MG63 (cell line): ENCODE results near the gene SNX32. TPM values are rescaled to one million over a fixed set of nuclear protein-coding genes. Genes with fewer than 3 reads are reported as not detected.
"Not testable (repeated sequence)": the region's sequence is repeated elsewhere in the genome, so short reads cannot be mapped to it uniquely, and the experiment has no call there.

Source experiments
- DNase-seq: peaks from one replicate; pipeline ENCODE4 v3.0.0-alpha.2; 2020
- H3K27me3 ChIP-seq: fragments of 250-450 bp; sonication (Bioruptor Pico); 2 replicates; pipeline ENCODE4 v1.5.1; 2020; ENCODE audit warnings: mild to moderate bottlenecking, moderate library complexity
- H3K36me3 ChIP-seq: fragments of 250-450 bp; sonication (Bioruptor Pico); 2 replicates; pipeline ENCODE4 v1.5.1; 2020; ENCODE audit warnings: mild to moderate bottlenecking, moderate library complexity
- H3K4me3 ChIP-seq: fragments of 250-450 bp; sonication (Bioruptor Pico); 2 replicates; pipeline ENCODE4 v1.5.1; 2020; ENCODE audit warnings: mild to moderate bottlenecking, moderate library complexity
- H3K9me3 ChIP-seq: fragments of 250-450 bp; sonication (Bioruptor Pico); 2 replicates; pipeline ENCODE4 v1.5.1; 2020; ENCODE audit warnings: mild to moderate bottlenecking, moderate library complexity
- total RNA-seq: library from RNA; depleted of rRNA; stranded (reverse); fragments of >200 nt; shearing (Covaris generic); gene quantifications from 2 replicates; pipeline ENCODE4 v1.2.3, GENCODE V29; 2014; ENCODE audit warnings: low replicate concordance

Gene SNX32
- total RNA-seq, 1 experiment from 2014 or later = 0.43 TPM

- no peak for DNase-seq
- Histone ChIP-seq H3K4me3 (no peak overlapping the region), H3K27me3 (peaks cover 3% of the 10 kb centered on the region; the same call in 1 of the 2 replicates), H3K9me3 (no peaks in the 10 kb centered on the region), H3K36me3 (no peaks in the 10 kb centered on the region)
Measured at GRCh38 chr11:65814131-65814985, 19.4 kb upstream of the SNX32 start.

GRCh38 chr11:65814986-65815565, 18.7 kb upstream of the SNX32 start:
- H3K9me3 ChIP-seq = no peaks in the 10 kb centered on the region
- H3K36me3 ChIP-seq = no peaks in the 10 kb centered on the region
- DNase-seq = no peak
- no peaks in the 10 kb centered on the region for H3K27me3 ChIP-seq
- no peak overlapping the region for H3K4me3 ChIP-seq

- Histone ChIP-seq H3K4me3 (no peak overlapping the region), H3K36me3 (no peaks in the 10 kb centered on the region), H3K27me3 (no peaks in the 10 kb centered on the region), H3K9me3 (no peaks in the 10 kb centered on the region)
- DNase-seq = no peak
Measured at GRCh38 chr11:65816696-65817095, 17.1 kb upstream of the SNX32 start.

GRCh38 chr11:65817312-65817834, 16.4 kb upstream of the SNX32 start:
- no peaks in the 10 kb centered on the region for H3K9me3 ChIP-seq
- no peaks in the 10 kb centered on the region for H3K36me3 ChIP-seq
- DNase-seq = no peak
- H3K27me3 ChIP-seq = no peaks in the 10 kb centered on the region
- peak overlapping the region; percentile 50 for H3K4me3 ChIP-seq

- peak; percentile 81 for DNase-seq
- Histone ChIP-seq H3K27me3 (no peaks in the 10 kb centered on the region), H3K36me3 (no peaks in the 10 kb centered on the region), H3K4me3 (peak overlapping the region; percentile 50), H3K9me3 (no peaks in the 10 kb centered on the region)
Measured at GRCh38 chr11:65817835-65818680, 15.7 kb upstream of the SNX32 start.

GRCh38 chr11:65821107-65821506, 12.7 kb upstream of the SNX32 start:
- Histone ChIP-seq H3K36me3 (no peaks in the 10 kb centered on the region), H3K27me3 (no peaks in the 10 kb centered on the region), H3K4me3 (no peak overlapping the region), H3K9me3 (no peaks in the 10 kb centered on the region)
- no peak for DNase-seq

GRCh38 chr11:65822776-65823528, 10.8 kb upstream of the SNX32 start:
- Histone ChIP-seq H3K36me3 (no peaks in the 10 kb centered on the region), H3K27me3 (no peaks in the 10 kb centered on the region), H3K4me3 (no peak overlapping the region), H3K9me3 (no peaks in the 10 kb centered on the region)
- no peak for DNase-seq

- Histone ChIP-seq H3K27me3 (peaks cover 4% of the 10 kb centered on the region; the same call in 1 of the 2 replicates), H3K4me3 (no peak overlapping the region), H3K9me3 (no peaks in the 10 kb centered on the region), H3K36me3 (no peaks in the 10 kb centered on the region)
- no peak for DNase-seq
Measured at GRCh38 chr11:65826984-65827735, 6.6 kb upstream of the SNX32 start.

GRCh38 chr11:65829459-65829858, 4.3 kb upstream of the SNX32 start:
- peaks cover 16% of the 10 kb centered on the region for H3K27me3 ChIP-seq
- DNase-seq = no peak
- no peaks in the 10 kb centered on the region for H3K36me3 ChIP-seq
- H3K4me3 ChIP-seq = no peak overlapping the region
- H3K9me3 ChIP-seq = no peaks in the 10 kb centered on the region

GRCh38 chr11:65832231-65832630, 1.5 kb upstream of the SNX32 start:
- H3K36me3 ChIP-seq, DNase-seq, H3K9me3 ChIP-seq, H3K4me3 ChIP-seq: not testable (repeated sequence)
- peaks cover 17% of the 10 kb centered on the region for H3K27me3 ChIP-seq

- Histone ChIP-seq H3K27me3 (peaks cover 17% of the 10 kb centered on the region), H3K36me3 (no peaks in the 10 kb centered on the region), H3K9me3 (no peaks in the 10 kb centered on the region), H3K4me3 (peak overlapping the region; percentile 45)
- DNase-seq = no peak
Measured at GRCh38 chr11:65834202-65834601, 439 bp downstream of the SNX32 start.

- no peaks in the 10 kb centered on the region for H3K9me3 ChIP-seq
- no peaks in the 10 kb centered on the region for H3K27me3 ChIP-seq
- no peaks in the 10 kb centered on the region for H3K36me3 ChIP-seq
- DNase-seq = no peak
- no peak overlapping the region for H3K4me3 ChIP-seq
Measured at GRCh38 chr11:65842144-65842543, 8.4 kb downstream of the SNX32 start.

- DNase-seq = no peak
- Histone ChIP-seq H3K4me3 (no peak overlapping the region), H3K36me3 (no peaks in the 10 kb centered on the region), H3K27me3 (no peaks in the 10 kb centered on the region), H3K9me3 (no peaks in the 10 kb centered on the region)
Measured at GRCh38 chr11:65843811-65844210, 10.0 kb downstream of the SNX32 start.

- no peak for DNase-seq
- no peaks in the 10 kb centered on the region for H3K9me3 ChIP-seq
- H3K4me3 ChIP-seq = no peak overlapping the region
- H3K36me3 ChIP-seq = no peaks in the 10 kb centered on the region
- H3K27me3 ChIP-seq = no peaks in the 10 kb centered on the region
Measured at GRCh38 chr11:65844231-65844872, 10.6 kb downstream of the SNX32 start.

- no peak for DNase-seq
- Histone ChIP-seq H3K36me3 (peaks cover 18% of the 10 kb centered on the region), H3K27me3 (no peaks in the 10 kb centered on the region), H3K4me3 (no peak overlapping the region), H3K9me3 (0 out of 2 replicates have a peak, but pooled peaks cover 2% of the 10 kb centered on the region)
Measured at GRCh38 chr11:65847746-65848145, 14.0 kb downstream of the SNX32 start.
